HFF-Myc (cell line): ENCODE measurements around the gene RRP7A.
"Not testable (repeated sequence)": the region's sequence is repeated elsewhere in the genome, so short reads cannot be mapped to it uniquely, and the experiment has no call there.

Experiments used
- DNase-seq: peaks from one replicate; pipeline ENCODE4 v3.0.0-alpha.2; 2011; ENCODE audit warnings: low read depth; ENCODE audit errors: extremely low read depth
- H3K4me3 ChIP-seq: replicated peaks from 2 replicates; pipeline ENCODE4 v1.5.1; 2011; ENCODE audit warnings: low read depth, mild to moderate bottlenecking, control low read depth, low read length
- CTCF ChIP-seq: IDR thresholded peaks from 2 replicates; pipeline ENCODE4 v1.5.1; 2012; ENCODE audit warnings: mild to moderate bottlenecking, low read depth, low read length, control low read depth; ENCODE audit errors: missing control alignments

Gene RRP7A

GRCh38 chr22:42493393-42493792, 26.2 kb downstream of the RRP7A start:
- TF ChIP-seq CTCF: no peak
- H3K4me3 ChIP-seq: no peak overlapping the region
- DNase-seq: no peak

GRCh38 chr22:42492323-42492690, 27.3 kb downstream of the RRP7A start:
- DNase-seq: no peak
- no peak for TF ChIP-seq CTCF
- H3K4me3 ChIP-seq: no peak overlapping the region

- DNase-seq: no peak
- no peak for TF ChIP-seq CTCF
- H3K4me3 ChIP-seq: no peak overlapping the region
These were observed 29.3 kb downstream of the RRP7A start for GRCh38 chr22:42490243-42490832.

GRCh38 chr22:42489000-42489399, 30.6 kb downstream of the RRP7A start:
- no peak for TF ChIP-seq CTCF
- no peak overlapping the region for H3K4me3 ChIP-seq
- no peak for DNase-seq

GRCh38 chr22:42484506-42484905, 35.1 kb downstream of the RRP7A start:
- no peak for TF ChIP-seq CTCF
- no peak for DNase-seq
- no peak overlapping the region for H3K4me3 ChIP-seq

- not testable (repeated sequence) for DNase-seq, H3K4me3 ChIP-seq
These were observed 35.9 kb downstream of the RRP7A start for GRCh38 chr22:42483610-42484223.

- no peak for TF ChIP-seq CTCF
These were observed 44.5 kb downstream of the RRP7A start for GRCh38 chr22:42475122-42475521.

More at GRCh38 chr22:42475122-42475521, 44.5 kb downstream of the RRP7A start:
- no peak for DNase-seq
- no peak overlapping the region for H3K4me3 ChIP-seq
